GM18502 (cell line): ENCODE results near the gene C1orf21.

Experiments
- ATAC-seq: cut with Tn5 transposase; IDR thresholded peaks from one replicate; pipeline ENCODE4 v1.9.1; 2021; ENCODE audit warnings: mild to moderate bottlenecking; ENCODE audit not compliant: unreplicated experiment, poor library complexity

The C1orf21 gene

GRCh38 chr1:184408580-184408979 is 21.8 kb downstream of the C1orf21 start:
- ATAC-seq = no peak

DNA sequence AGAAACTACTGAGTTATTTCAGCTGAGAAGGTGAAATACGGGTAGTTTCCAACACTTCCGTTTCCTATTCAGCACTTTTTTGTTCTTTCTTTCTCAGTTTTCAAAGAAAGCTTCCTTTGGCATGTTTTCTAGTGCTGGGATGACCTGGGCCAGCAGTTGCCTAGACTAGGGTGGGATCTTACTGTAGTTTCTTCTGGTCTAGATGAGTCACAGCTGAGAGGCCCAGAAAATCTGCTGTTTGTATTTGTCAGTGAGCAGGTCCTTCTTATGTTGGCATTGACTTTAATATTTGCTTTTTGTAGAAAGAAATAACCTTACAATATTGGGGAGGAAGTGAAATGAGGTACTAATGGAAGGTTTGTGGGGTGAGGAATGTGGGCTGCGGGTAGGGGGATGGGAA is 22.2 kb downstream of the C1orf21 start:
- no peak for ATAC-seq

- no peak for ATAC-seq
These were observed 25.6 kb downstream of the C1orf21 start for GRCh38 chr1:184412472-184412871.

DNA sequence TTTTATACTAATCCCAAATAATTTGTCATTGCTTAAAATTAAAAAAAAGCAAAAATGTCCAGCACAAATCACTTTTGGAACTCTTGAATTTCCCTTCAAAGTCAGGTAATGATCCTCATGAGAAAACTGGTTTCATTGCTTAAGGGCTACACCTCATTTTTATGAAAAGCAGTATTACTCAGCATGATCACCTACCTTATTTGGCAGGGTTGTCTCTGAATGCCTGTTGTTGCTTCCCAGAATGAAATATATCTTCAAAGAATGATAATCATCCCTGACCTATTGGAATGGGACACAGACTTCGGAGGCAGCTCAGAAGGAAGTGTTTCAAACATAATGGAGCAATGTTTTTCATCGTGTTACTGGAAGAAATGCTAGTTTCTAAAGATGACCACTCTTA is 29.7 kb downstream of the C1orf21 start:
- ATAC-seq = no peak

DNA sequence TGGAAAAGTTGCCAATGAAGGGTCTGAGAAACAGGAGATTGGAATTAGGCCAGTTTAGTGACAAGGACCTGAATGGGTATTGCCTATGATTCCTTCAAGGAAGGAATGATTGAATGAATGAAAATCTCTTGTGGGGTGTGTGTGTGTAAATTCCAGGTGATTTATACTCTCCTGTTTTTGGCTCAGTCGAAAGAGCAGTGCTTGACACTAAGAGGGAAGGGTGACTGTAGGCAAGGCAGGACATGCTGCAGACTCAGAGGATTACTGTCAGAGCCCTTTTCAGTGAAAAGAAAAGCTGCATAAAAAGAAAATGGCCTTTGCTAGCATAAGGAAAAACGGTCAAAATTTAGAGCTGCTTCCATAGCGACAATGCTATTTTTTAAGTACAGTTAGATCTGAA is 30.1 kb downstream of the C1orf21 start:
- ATAC-seq = no peak

DNA sequence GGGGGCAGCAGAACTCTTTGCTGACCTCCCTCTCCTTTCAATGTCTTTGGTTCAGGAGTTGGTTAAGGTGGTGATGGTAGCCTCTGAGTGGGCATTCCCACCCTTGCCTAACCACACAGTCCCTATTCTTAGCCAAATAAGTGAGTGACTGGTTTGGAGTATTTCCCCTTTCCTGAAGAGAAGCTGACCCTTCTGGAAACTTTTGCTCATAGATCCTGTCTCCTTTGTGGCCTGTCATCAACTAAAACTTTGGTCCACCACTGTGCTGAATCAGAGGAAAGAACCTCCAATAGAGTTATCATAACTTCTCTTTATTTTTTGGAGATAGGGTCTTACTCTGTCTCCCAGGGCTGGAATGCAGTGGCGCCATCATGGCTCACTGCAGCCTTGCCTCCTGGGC is 31.1 kb downstream of the C1orf21 start:
- no peak for ATAC-seq

DNA sequence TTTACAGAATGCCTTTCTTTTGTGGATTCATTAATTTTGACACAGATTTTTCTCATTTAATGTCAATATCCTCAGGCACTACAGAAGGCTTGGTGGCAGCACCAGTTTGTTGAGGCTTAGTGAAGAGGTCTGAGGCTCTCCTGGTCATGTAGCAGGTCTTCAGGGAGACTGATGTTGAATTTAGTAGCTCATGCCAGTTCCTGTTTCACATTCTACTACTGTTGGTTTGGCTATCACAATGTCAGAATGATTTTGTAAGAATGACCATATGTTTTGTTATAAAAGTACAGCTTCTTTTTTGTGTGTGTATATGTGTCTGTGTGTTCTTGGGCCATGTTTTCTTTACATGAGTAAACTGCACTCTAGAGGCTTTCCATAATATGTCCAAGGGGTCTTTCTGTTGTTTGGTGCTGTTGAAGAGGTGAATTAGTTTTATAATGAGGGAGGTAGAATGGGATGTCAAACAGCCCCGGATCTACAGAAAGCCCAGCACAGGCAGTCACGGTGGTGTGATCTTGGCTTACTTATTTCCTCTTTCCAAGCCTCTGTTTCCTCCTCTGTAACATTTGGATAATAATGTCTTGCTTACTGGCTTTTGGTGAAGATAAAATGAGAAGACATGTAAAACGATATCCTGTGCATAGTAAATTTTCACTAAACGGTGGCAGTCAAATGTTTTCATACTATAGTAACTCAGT is 32.0 kb downstream of the C1orf21 start:
- no peak for ATAC-seq

GRCh38 chr1:184419350-184420161 is 32.7 kb downstream of the C1orf21 start:
- no peak for ATAC-seq

- ATAC-seq = no peak
These were observed 35.8 kb downstream of the C1orf21 start for GRCh38 chr1:184422490-184423233.

DNA sequence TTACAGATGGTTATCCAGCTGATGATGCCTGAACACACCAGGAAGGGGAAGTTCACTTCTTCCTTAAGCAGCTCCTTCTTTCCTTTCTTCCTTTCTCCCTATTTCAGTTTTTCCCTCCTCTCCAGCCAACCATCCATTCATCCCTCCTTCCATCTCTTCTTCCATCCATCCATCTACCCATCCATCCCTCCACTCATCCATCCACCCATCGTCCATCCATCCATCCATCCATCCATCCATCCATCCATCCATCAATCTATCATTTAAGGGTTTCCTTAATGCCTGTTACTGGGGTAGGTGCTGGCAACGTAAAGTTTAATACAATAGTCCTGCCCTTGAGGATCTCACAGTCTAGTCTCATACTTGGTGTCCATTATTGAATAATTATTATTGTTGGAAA is 36.8 kb downstream of the C1orf21 start:
- no peak for ATAC-seq

DNA sequence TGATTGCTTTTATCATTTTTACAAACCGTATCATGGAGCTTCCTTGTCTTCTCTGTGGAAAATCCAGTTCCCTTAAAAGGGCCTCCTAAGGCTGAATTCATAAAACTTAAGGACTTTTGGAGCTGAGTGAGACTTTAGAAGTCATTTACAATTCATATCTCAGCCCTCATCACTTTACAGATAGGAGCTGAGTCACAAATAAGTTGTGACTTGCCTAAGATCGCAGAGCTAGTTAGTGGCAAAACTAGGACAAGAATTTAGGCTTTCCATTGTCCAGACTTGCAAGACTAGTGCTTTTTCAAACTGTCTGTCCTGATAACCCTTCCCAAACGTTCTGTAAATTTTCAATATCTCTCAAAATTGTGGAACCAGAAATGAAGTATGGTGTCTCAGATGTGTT is 37.3 kb downstream of the C1orf21 start:
- no peak for ATAC-seq

DNA sequence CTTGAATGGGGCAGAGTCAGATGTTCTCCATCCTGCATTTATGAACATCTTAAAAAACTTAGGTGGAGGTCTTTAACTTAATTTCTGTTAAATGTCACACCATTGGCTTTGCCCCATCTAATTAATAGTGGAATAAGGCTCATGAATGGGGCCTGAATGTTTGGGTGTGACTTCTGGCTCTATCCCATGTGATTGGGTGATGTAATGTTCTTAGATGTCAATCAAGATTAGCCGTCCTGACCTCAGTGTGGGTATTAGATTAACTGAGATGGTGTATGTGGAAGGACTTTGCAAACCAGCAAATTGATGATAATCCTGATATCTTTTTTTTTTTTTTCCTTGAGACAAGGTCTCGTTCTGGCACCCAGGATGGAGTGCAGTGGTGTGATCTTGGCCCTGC is 38.1 kb downstream of the C1orf21 start:
- no peak for ATAC-seq

GRCh38 chr1:184425449-184426277 is 38.8 kb downstream of the C1orf21 start:
- no peak for ATAC-seq

- no peak for ATAC-seq
These were observed 39.4 kb downstream of the C1orf21 start for GRCh38 chr1:184426278-184426674.

DNA sequence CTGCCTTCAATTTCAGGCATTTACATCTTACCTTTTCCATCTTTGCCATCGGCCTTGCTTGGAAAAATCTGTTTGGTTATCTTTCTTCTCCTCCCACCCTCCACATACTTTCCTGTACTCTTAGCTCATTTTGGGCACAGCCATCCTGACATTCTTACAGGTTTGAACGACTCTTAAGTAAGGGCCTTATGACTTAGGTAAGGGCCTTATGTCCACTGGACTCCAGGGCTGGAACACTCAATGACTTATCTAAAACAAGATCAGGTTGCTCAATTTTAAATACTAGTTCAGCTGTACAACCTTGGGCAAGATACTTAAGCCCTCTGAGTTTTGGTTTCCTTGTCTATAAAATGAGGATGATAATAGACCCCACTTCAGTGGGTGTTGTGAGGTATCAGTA is 40.9 kb downstream of the C1orf21 start:
- ATAC-seq = no peak

- no peak for ATAC-seq
These were observed 41.8 kb downstream of the C1orf21 start for GRCh38 chr1:184428604-184429003.

DNA sequence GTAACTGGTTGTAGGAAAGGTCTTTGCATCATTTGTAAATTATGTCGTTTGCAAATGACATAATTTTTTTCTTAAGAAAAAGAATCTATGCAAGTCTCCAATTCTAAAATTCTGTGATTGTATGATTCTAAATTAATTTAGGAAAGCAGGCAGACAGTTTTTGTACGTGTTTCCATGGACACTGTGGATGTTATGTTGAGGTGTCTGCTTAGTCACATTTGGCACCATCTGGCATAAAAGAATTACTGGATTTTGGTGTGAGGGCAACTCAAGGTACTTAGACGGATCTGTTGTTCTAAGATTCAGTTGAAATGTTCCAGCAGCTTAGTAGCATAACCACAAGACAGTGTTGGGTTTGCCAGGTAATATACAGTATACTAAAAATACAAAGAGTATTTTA is 42.5 kb downstream of the C1orf21 start:
- no peak for ATAC-seq

GRCh38 chr1:184433956-184434502 is 47.2 kb downstream of the C1orf21 start:
- ATAC-seq = no peak

DNA sequence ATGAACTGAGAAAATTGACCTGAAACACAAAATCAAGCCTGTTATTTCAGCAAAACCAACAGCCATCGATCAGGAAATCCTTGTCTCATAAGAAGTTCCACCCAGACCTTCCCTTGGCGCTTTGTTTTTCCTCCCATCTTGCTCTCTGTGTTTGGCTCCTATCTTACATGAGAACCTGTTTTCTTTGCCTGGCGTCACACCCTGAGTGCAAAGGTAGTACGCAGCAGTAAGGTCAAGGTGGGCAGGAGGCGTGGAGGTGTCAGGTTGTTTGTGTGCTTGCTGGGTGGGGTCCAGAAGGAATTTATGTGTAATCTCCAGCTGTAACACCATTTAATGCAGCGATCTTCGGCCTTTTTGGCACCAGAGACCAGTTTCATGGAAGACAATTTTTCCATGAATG is 50.5 kb downstream of the C1orf21 start:
- no peak for ATAC-seq

DNA sequence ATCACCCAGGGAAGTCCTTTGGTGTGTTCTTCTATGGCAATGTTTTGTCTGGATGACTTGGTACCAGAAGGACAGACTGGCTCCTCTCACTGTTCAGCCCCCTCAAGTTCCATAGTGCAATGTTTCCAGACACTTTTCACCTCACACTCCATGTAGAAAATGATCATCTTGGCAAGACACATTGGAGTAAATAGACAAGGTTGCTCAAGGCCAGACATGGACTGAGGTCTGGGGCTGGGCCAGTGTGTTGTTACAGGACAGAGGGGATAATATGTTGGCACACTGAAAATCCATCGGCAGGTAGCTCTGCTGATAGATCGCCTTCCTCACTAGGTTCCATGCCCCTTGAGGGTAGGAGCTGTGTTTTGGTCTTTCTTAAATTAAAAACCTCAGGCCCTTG is 51.5 kb downstream of the C1orf21 start:
- no peak for ATAC-seq
